GM21360 (cell line): ENCODE results near the gene PANX1.
"Not testable (repeated sequence)": the region's sequence is repeated elsewhere in the genome, so short reads cannot be mapped to it uniquely, and the experiment has no call there.

Experiments used
- ATAC-seq: cut with Tn5 transposase; IDR thresholded peaks from one replicate; pipeline ENCODE4 v1.9.1; 2021; ENCODE audit warnings: mild to moderate bottlenecking, moderate library complexity; ENCODE audit not compliant: unreplicated experiment

Gene PANX1, protein sequence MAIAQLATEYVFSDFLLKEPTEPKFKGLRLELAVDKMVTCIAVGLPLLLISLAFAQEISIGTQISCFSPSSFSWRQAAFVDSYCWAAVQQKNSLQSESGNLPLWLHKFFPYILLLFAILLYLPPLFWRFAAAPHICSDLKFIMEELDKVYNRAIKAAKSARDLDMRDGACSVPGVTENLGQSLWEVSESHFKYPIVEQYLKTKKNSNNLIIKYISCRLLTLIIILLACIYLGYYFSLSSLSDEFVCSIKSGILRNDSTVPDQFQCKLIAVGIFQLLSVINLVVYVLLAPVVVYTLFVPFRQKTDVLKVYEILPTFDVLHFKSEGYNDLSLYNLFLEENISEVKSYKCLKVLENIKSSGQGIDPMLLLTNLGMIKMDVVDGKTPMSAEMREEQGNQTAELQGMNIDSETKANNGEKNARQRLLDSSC

GRCh38 chr11:94128746-94129511 lies at the start of gene PANX1:
Gene PANX1 (plus strand): TSS chr11:94128841. CDS start chr11:94129313, 472 bp downstream.
- ATAC-seq = peak; percentile 81

GRCh38 chr11:94084164-94084563 lies 44.5 kb upstream of the PANX1 start:
- ATAC-seq = no peak

DNA sequence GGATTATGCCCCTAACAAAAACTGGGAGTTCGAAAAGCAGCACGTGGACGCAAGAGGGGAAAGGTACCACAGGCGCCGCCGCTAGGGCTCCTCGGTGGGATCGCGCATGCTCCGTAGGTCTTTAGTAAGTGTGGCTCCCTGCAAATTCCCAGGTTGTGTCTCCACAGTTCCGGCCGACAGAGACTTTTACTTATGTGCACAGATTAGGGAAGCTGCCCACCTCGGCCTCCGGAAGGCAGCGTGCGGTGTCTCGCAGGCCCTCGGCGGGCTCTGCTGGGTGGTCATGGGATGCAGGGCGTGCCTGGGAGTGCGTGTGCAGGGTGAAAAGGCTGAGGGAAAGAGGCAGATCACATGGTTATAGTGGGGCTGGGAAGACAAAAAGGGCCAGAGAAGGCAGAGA lies 39.7 kb upstream of the PANX1 start:
- no peak for ATAC-seq

DNA sequence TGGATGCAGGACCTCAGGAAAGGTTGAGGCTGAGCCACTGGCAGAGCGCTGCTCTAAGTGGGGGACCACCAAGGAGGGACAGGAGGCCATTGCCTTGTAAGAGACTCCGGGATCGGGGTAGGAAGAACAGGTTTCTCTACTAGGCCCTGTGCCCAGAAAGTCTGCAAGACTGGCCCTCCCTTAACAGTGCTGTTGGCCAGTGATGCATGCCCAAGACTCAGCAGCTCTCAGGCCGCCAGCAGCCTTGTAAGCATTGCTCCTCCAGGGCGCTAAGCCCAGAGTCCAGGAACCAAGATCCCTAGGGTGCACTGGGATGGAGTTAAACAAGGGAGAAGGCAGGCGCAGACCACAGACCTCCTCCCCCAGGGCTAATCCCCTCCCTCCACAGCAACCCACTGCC lies 39.3 kb upstream of the PANX1 start:
- no peak for ATAC-seq

DNA sequence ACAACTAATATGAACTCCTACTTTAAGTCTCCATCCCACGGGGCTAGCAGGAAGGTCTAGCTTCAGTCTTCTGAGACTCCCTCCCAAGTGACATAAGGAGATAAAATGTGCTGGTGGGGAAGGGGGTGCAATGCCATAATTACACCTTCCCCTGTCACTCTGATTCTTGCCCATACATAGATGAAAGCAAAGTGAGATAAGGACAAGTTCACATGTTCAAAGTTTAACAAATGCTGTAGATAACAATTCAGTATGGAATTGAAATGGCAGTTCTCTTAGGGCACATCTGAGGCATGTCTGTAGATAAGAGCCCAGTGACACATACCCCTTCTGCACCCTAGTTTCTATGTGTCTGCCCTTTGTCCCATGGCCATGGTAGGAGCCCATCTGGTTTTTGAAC lies 38.2 kb upstream of the PANX1 start:
- ATAC-seq = no peak

- no peak for ATAC-seq
Observed at GRCh38 chr11:94091091-94091490, 37.5 kb upstream of the PANX1 start.

- ATAC-seq = no peak
Observed at GRCh38 chr11:94100253-94100652, 28.4 kb upstream of the PANX1 start.

GRCh38 chr11:94103471-94103870 lies 25.2 kb upstream of the PANX1 start:
- no peak for ATAC-seq

DNA sequence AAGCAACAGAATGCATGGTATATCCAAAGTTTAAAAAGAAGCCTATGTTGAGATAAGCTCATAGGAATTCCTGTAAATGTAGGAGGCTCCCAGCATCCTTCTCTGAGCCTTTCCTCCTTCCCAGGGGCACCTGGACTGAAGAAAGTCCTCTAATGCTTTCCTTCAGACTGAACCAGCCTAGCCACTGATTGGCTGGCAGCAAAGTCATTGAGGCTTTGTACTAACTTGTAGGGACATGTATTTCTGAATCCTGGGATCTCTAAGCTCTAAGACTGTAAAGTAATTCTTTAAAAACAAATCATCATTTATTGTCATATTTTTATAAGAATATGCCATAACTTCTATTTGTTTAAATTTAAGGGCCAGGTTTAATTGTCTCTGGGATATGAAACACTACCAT lies 23.9 kb upstream of the PANX1 start:
- no peak for ATAC-seq

GRCh38 chr11:94106716-94107115 lies 21.9 kb upstream of the PANX1 start:
- ATAC-seq = no peak

- no peak for ATAC-seq
Observed at GRCh38 chr11:94107363-94107762, 21.3 kb upstream of the PANX1 start.

- ATAC-seq = no peak
Observed at GRCh38 chr11:94111241-94111640, 17.4 kb upstream of the PANX1 start.

- no peak for ATAC-seq
Observed at GRCh38 chr11:94111660-94112059, 17.0 kb upstream of the PANX1 start.

GRCh38 chr11:94112206-94112953 lies 16.3 kb upstream of the PANX1 start:
- ATAC-seq = no peak

DNA sequence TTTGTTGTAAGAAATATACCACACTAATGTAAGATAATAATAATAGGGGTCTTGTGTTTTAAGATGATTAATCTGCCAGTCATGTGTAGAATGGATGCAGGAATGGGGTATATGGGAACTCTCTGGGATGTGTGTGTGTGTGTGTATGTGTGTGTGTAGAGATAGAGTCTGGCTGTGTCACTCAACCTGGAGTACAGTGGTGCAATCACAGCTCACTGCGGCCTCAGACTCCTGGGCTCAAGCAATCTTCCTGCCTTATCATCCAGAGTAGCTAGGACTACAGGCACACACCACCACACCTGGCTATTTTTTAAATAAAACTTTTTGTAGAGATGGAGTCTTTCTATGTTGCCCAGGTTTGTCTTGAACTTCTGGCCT lies 11.5 kb upstream of the PANX1 start:
- no peak for ATAC-seq

GRCh38 chr11:94117871-94118270 lies 10.8 kb upstream of the PANX1 start:
- no peak for ATAC-seq

DNA sequence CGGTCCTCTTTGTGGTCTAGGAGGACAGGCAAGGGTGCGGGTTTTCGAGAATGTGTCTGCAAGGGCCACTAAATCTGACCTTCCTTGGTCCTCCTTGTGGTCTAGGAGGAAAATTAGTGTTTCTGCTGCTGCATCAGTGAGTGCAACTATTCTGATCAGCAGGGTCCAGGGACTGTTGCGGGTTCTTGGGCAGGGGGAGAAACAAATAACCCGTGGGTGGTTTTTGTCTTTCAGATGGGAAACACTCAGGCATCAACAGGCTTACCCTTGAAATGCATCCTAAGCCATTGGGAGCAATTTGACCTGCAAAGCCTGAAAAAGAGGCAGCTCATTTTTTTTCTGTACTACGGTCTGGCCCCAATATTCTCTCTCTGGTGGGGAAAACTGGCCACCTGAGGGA lies 9.0 kb upstream of the PANX1 start:
- ATAC-seq = not testable (repeated sequence)

DNA sequence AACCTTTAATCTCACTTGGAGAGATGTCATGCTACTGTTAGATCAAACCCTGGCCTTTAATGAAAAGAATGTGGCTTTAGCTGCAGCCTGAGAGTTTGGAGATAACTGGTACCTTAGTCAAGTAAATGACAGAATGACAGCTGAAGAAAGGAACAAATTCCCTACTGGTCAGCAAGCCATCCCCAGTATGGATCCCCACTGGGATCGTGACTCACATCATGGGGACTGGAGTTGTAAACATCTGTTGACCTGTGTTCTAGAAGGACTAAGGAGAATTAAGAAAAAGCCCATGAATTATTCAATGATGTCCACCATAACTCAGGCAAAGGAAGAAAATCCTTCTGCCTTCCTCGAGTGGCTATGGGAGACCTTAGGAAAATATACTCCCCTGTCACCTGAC lies 8.1 kb upstream of the PANX1 start:
- not testable (repeated sequence) for ATAC-seq

- no peak for ATAC-seq
Observed at GRCh38 chr11:94120946-94121345, 7.7 kb upstream of the PANX1 start.

- no peak for ATAC-seq
Observed at GRCh38 chr11:94125407-94126115, 3.1 kb upstream of the PANX1 start.

- ATAC-seq = no peak
Observed at GRCh38 chr11:94127638-94128037, 1.0 kb upstream of the PANX1 start.
